GM12864 (cell line): ENCODE data around the gene STYXL2.

Experiments used
- DNase-seq: peaks from one replicate; pipeline ENCODE4 v3.0.0-alpha.2; 2011; ENCODE audit warnings: low read depth
- H3K4me3 ChIP-seq: 2 replicates; pipeline ENCODE4 v1.5.1; 2011; ENCODE audit warnings: mild to moderate bottlenecking, low read depth, low read length, control low read depth
- TF ChIP-seq, protein P1 (sequence below): IDR thresholded peaks from 2 replicates; pipeline ENCODE4 v1.5.1; 2011; ENCODE audit warnings: low read depth, mild to moderate bottlenecking, moderate library complexity, low read length, control low read depth, inconsistent platforms; ENCODE audit errors: missing control alignments

STYXL2 gene

DNA sequence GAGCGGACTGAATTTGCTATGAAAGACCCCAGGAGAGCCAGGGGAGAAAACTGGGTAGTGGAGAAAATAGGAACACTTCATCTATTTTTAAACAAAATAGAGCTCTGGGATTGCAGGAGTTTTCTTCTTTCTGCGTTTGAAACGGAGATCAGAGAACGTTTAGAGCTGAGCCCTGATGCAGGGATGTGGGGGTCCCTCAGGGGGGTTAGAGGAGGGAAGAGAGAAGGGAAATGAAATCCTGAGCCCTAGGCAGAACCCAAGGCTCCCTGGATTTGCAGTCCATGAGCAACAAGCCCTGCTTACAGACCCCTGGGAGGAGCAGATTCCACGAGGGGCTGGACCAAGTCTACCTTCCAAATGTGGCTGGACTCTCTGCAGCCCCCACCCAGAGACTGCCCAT is 21.8 kb downstream of the STYXL2 start:
- TF ChIP-seq, protein P1, sequence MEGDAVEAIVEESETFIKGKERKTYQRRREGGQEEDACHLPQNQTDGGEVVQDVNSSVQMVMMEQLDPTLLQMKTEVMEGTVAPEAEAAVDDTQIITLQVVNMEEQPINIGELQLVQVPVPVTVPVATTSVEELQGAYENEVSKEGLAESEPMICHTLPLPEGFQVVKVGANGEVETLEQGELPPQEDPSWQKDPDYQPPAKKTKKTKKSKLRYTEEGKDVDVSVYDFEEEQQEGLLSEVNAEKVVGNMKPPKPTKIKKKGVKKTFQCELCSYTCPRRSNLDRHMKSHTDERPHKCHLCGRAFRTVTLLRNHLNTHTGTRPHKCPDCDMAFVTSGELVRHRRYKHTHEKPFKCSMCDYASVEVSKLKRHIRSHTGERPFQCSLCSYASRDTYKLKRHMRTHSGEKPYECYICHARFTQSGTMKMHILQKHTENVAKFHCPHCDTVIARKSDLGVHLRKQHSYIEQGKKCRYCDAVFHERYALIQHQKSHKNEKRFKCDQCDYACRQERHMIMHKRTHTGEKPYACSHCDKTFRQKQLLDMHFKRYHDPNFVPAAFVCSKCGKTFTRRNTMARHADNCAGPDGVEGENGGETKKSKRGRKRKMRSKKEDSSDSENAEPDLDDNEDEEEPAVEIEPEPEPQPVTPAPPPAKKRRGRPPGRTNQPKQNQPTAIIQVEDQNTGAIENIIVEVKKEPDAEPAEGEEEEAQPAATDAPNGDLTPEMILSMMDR = no peak
- no peak for DNase-seq
- no peak overlapping the region for H3K4me3 ChIP-seq

DNA sequence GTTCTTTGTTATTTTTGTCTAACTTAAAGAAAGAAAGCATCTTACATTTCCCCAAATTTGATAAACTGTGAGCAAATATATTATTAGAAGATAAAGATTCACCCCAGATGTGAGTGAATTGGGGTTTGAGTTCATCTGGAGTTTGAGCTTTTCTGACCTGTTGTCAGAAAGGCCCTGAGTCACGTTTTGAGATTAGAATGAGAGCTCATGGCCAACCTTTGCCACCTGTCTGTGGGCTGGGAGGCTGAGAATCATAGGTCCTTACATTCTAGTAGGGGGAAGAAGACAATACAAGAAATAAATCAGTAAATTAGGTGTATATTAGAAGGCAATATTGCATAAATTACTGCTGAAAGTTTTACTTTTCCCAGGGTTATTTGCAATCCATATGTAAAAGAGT is 22.3 kb downstream of the STYXL2 start:
- no peak overlapping the region for H3K4me3 ChIP-seq
- DNase-seq = no peak
- TF ChIP-seq, protein P1 = no peak

DNA sequence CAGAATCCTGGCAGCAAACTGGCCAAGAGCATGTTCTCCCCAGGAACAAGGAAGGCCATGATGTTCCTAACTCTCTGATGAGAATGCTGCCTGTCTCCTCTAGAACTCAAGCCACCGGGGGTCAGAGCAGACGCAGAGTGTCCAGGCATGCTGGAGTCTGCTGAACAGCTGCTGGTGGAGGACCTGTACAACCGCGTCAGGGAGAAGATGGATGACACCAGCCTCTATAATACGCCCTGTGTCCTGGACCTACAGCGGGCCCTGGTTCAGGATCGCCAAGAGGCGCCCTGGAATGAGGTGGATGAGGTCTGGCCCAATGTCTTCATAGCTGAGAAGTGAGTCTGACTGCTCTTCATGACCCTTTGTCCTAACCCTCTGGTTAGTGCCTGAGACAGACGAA is 23.4 kb downstream of the STYXL2 start:
- no peak overlapping the region for H3K4me3 ChIP-seq
- DNase-seq = no peak
- TF ChIP-seq, protein P1 = no peak

DNA sequence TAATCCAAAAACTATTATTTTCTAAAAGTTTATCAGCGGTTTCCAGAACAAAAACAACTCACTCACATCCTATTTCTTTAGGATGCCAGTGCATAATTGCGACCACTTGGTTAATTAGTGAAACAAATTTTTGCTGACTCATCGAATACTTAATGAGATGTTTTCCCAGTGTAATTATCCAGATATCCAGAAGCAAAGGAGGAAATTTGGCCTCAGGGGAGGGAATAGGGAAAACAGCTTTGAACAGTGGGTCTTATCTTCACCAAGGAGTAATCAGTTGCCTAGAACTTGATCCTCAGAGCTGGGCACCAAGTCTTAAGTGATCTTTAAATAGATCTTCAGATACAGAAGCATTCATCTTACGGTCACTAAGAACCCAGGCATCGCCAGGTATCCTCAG is 24.3 kb downstream of the STYXL2 start:
- no peak for DNase-seq
- TF ChIP-seq, protein P1 = no peak

DNA sequence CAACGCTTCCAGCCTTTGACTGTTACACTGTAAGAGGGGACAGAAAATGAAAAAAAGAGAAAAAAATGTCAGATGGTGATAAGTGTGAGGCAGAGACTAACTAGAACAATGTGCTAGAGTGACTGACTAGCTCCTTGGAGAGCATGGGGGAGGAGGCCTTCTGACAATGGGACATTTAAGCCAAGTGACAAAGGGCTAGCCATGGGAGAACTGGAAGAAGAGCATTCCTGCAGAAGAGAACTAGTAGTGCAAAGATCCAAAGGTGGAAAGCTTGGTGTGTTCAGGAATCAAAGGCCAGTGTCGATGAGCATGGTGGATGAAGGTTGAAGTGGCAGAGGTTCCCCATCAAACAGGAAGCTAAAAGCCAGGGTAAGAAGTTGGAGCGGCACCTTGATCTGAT is 25.8 kb downstream of the STYXL2 start:
- TF ChIP-seq, protein P1 = no peak
- no peak overlapping the region for H3K4me3 ChIP-seq
- no peak for DNase-seq

More for the DNA sequence above, 24.3 kb downstream of the STYXL2 start:
- H3K4me3 ChIP-seq = no peak overlapping the region

DNA sequence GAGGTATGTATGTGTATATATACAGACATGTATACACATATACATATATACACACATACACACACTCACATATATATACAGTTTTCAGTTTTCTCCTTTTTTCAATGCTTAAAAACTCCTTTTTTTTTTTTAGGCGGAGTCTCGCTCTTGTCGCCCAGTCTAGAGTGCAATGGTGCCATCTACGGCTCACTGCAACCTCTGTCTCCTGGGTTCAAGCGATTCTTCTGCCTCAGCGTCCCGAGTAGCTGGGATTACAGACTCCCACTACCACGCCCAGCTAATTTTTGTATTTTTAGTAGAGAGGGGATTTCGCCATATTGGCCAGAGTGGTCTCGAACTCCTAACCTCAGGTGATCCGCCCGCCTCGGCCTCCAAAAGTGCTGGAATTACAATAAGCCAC is 27.0 kb downstream of the STYXL2 start:
- TF ChIP-seq, protein P1 = no peak
- no peak for DNase-seq
- H3K4me3 ChIP-seq = no peak overlapping the region

DNA sequence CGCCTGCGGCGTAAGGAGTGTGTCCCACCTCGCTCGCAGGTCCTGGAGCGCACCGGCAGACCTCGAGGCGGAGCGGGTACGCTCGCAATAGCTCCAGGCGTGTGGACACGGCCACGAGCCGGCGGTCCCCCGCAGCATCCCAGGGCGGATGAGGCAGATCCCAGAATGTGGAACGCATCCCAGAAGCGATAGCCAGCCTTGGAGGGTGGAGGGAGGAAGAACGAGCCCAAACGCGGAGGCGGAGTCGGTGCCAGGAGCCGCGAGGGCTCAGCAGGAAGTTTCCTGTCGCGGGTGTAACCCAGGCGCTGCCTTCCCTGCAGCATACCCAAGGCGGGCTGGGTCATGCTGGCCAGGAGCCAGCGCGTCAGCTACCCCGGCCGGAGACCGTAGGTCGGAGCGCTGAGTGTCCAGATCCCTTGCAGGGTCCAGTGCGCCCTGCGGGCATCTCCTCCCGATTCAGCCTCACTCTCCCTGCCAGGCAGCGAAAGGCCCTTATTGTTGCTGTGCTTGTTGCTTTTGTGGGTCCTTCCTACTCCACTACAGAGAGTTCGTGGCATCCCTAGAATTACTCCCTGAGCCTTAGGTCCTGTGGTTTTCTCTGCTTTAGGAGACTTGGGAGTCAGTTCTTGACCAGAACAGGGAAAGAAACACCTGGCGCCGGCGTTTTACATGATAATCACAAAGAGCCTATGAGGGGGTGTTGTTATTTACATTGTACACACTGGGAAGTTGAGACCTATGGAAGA is 27.7 kb downstream of the STYXL2 start:
- TF ChIP-seq, protein P1 = no peak
- DNase-seq = no peak
- no peak overlapping the region for H3K4me3 ChIP-seq
